Neutrophil (primary cell): ENCODE measurements around the gene GFOD2.

Experiments
- H3K27ac ChIP-seq: fragments of 200-600 bp; sonication (generic); 2 replicates; pipeline ENCODE4 v1.5.1; 2016; ENCODE audit warnings: mild to moderate bottlenecking, moderate library complexity
- H3K27me3 ChIP-seq: fragments of 200-600 bp; sonication (generic); 2 replicates; pipeline ENCODE4 v1.6.0; 2016; ENCODE audit warnings: mild to moderate bottlenecking
- H3K36me3 ChIP-seq: fragments of 200-600 bp; sonication (generic); 2 replicates; pipeline ENCODE4 v1.5.1; 2017
- H3K4me1 ChIP-seq, 2 experiments: fragments of 200-600 bp in 1 of 2; sonication (generic) in 1 of 2; 1 replicate in 1 of 2; 2 replicates in 1 of 2; pipeline versions ENCODE4 v1.5.1 to v1.6.1; 2013 to 2016; ENCODE audit warnings: low read depth in 1 of 2, low read length in 1 of 2, mild to moderate bottlenecking in 1 of 2, moderate library complexity in 1 of 2; ENCODE audit not compliant: control insufficient read depth in 1 of 2, insufficient read depth in 1 of 2
- H3K4me3 ChIP-seq, 2 experiments: fragments of 200-600 bp in 1 of 2; sonication (generic) in 1 of 2; 1 replicate in 1 of 2; 2 replicates in 1 of 2; pipeline ENCODE4 v1.5.1; 2013 to 2016; ENCODE audit warnings: low read depth in 1 of 2, low read length in 1 of 2, mild to moderate bottlenecking in 1 of 2, moderate library complexity in 1 of 2
- H3K9me3 ChIP-seq: fragments of 200-600 bp; sonication (generic); 2 replicates; pipeline ENCODE4 v1.5.1; 2016
- TF ChIP-seq, protein P1 (sequence below): fragments of 200-600 bp; sonication (generic); IDR thresholded peaks from 2 replicates; pipeline ENCODE4 v1.5.1; 2016; ENCODE audit warnings: antibody characterized with exemption

The GFOD2 gene

DNA sequence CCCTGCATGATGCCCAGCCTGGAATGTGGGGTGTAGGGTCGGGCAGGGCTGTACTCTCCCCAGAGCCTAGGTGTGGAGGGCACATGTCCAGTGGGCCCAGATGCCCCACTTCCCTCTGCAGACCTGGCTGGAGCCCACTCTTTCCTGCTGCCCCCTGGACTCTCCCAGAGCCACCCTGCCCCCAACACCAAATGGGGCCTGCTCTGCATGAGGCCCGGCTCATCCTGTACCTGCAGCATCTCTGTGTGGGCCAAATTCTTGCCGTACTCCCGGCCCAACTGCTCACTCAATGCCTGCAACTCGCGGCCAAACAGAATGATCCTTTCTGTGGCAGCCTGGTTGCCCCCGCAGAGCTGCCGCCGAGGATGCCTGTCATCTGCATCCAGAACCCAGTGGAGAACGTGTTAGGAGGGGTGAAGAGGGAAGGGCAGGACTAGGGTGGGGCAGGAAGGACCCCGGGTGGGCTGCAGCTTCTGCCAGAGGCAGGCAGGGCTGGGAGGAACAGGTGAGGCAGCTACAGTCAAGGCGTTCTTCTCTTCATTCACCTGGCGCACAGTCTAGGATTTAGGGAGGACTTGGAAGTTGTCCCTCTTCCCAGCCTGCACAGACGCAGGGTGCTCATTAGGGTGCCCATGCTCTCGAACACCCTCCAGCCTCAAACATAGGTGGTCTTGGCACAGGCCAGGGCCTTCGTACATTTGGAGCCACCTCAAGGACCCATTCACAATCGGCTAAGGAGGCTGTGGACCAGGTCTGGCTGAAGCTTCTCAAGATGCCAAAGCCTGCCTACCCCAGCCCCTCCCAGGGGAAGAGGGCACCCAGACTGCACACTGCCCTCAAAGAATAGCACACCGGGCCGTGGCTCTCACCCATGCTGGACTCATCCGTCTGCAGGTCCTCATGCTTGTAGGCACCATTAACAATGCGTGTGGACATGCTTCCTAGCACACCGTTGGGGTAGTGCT lies 8.7 kb upstream of the GFOD2 start:
- Histone ChIP-seq H3K4me1 (no peaks in the 10 kb centered on the region), H3K36me3 (peaks cover 88% of the 10 kb centered on the region), H3K27ac (no peak overlapping the region), H3K4me3 (no peak overlapping the region), H3K9me3 (no peaks in the 10 kb centered on the region), H3K27me3 (no peaks in the 10 kb centered on the region)
- TF ChIP-seq, protein P1, sequence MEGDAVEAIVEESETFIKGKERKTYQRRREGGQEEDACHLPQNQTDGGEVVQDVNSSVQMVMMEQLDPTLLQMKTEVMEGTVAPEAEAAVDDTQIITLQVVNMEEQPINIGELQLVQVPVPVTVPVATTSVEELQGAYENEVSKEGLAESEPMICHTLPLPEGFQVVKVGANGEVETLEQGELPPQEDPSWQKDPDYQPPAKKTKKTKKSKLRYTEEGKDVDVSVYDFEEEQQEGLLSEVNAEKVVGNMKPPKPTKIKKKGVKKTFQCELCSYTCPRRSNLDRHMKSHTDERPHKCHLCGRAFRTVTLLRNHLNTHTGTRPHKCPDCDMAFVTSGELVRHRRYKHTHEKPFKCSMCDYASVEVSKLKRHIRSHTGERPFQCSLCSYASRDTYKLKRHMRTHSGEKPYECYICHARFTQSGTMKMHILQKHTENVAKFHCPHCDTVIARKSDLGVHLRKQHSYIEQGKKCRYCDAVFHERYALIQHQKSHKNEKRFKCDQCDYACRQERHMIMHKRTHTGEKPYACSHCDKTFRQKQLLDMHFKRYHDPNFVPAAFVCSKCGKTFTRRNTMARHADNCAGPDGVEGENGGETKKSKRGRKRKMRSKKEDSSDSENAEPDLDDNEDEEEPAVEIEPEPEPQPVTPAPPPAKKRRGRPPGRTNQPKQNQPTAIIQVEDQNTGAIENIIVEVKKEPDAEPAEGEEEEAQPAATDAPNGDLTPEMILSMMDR: no peak

DNA sequence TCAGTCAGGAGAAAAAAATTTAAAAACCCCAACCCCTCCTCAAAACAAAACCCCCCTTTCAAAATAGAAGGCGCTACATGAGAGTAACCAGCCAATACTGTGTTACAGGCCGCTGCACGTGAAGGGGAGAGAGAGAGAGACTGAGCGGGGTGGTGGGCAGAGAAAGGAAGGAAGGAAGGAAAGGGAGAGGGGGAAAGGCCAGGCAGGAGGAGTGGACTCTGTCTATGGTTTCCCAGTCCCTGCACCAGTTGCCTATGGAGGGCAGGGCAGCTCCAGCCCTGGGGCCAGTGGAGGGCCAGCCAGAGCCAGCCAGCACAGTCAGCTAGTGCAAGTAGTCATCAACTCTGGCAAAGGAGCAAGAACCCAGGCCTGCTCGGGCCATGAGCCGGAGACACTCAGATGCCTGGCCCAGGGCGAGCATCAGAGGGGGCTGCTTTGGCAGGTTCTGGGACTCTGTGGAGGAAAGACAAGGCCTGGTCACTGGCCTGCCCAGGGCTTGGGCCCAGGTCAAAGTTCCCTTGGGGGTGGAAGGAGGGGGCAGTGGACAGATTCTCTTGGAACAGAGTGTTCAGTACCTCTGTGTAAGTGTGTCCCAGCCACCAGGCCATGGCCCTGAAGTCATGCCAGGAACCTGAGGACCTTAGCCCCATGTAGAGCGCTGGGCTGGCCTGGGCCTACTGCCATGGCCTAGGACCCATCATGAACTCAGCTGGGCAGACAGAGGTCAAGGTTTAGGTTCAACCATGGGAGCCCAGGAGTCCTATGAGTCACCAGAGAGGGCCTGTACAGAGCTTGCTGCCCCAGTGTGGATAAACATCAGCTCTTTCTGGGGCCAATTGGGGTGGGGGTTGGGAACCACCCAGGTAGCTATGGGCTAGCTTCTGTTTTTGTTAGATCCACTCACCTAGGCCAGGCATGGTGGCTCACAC lies 7.3 kb upstream of the GFOD2 start:
- Histone ChIP-seq H3K27me3 (no peaks in the 10 kb centered on the region), H3K9me3 (no peaks in the 10 kb centered on the region), H3K4me3 (no peak overlapping the region), H3K36me3 (peaks cover 79% of the 10 kb centered on the region), H3K4me1 (peaks cover 2 to 4% of the 10 kb centered on the region in 2 experiments), H3K27ac (no peak overlapping the region)
- TF ChIP-seq, protein P1: no peak

DNA sequence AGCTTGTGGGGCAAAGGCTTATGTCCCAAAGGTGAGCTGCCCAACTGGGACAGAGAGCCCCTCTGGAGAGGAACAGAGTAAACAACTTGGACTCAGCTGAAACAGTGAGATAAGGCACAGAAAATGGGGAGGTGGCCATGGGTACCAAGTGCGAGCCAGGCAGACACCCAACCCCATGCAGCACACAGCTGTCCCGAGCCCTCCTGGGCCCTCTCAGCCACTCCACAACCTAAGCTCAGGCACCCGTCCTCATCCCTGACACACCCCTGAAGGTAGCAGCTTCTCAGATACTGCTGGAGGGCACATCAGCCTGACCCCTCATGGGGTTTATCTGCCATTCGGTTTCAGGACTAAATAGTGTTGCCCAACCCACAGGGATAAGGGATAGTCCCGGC lies 4.8 kb upstream of the GFOD2 start:
- Histone ChIP-seq H3K9me3 (no peaks in the 10 kb centered on the region), H3K27me3 (no peaks in the 10 kb centered on the region), H3K27ac (no peak overlapping the region), H3K4me1 (peaks cover 19 to 22% of the 10 kb centered on the region in 2 experiments), H3K4me3 (no peak overlapping the region), H3K36me3 (peaks cover 54% of the 10 kb centered on the region)
- TF ChIP-seq, protein P1: no peak

DNA sequence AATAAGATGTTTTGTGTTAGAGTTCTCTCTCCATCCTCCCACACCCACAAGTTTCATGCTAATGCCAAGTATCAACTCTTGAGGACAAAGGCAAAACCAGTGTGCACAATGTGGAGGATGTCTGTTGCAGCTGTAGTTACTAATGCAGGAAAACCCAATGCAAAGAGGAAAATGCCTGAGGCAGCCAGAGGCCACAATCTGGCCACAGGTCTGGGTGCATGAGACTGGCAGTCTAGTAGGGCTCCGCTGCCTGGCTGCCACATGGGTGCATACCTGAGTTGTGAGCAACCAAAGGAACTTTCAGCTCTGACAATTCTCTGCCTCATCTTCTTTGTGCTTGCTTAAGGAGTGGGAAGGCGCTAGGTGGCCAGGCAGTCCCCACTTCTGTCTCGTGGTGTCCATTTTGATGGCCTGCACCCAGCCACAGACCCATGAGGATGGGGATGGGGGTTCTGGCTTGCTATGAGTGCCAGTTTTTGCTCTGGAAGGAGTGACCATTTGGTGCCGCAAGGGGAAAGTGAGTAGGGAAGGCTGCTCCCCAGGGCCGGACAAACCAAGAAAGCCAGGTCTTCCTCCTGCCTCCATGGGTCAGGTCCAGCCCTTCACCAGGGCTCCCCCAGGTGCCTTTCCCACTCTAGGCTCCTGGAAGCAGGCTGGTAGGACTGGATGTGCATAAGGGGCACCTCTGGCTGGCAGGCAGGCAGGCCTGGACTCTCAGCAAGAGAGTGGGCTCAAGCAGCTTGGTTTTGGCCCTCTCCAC lies 4.2 kb upstream of the GFOD2 start:
- H3K9me3 ChIP-seq: no peaks in the 10 kb centered on the region
- TF ChIP-seq, protein P1: no peak
- no peak overlapping the region for H3K27ac ChIP-seq
- no peak overlapping the region for H3K4me3 ChIP-seq
- H3K4me1 ChIP-seq: peaks cover 23 to 28% of the 10 kb centered on the region in 2 experiments
- H3K36me3 ChIP-seq: peaks cover 48% of the 10 kb centered on the region
- H3K27me3 ChIP-seq: no peaks in the 10 kb centered on the region

DNA sequence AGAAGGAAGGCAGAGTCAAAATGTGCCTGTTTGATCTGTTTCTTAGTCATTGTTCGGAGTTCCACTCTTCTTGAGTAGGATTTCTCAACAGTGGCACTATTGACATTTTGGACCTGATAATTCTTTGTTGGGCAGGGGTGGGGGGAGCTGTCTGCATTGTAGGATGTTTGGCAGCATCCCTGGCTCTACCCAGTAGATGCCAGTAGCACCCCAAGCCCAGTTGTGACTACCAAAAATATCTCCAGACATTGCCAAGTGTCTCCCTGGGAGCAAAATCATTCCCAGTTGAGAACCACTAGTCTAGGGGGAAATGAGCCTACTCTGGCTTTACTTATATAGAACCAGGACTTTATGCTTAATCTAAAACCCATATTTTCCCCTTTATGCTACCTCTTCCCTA lies 1.1 kb upstream of the GFOD2 start:
- H3K27me3 ChIP-seq: no peaks in the 10 kb centered on the region
- H3K4me3 ChIP-seq: peak overlapping the region; percentile 64 to 99
- peaks cover 21% of the 10 kb centered on the region for H3K36me3 ChIP-seq
- TF ChIP-seq, protein P1: no peak
- H3K4me1 ChIP-seq: peaks cover 49 to 53% of the 10 kb centered on the region in 2 experiments
- H3K27ac ChIP-seq: peak overlapping the region; percentile 92
- no peaks in the 10 kb centered on the region for H3K9me3 ChIP-seq
